SIG-M5 (cell line): Measurements from ENCODE around the gene SGSH.
A peak's percentile ranks its signal among the peaks of the same experiment; 100 is the strongest.

ENCODE experiments used
- DNase-seq: peaks from one replicate; lab custom pipeline; 2025; lab: John Stamatoyannopoulos, UW

The SGSH gene

DNA sequence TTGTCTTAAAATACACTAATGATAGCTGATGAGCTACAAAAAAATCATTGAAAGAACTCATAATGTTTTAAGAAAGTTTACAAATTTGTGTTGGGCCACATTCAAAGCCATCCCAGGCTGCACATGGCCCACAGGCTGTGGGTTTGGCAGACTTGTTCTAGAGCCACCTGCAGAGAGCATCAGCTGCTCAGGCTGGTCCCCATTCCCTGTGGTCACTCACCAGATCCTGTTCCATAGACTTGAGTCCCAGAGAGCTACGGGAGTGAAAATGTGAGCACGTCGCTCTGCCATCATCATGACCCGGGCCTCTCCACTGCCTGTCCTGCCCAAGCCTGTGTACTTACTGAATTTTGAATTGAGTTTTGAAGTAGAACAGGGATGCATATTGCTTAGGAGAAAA lies 7.0 kb upstream of the SGSH start:
- DNase-seq = no peak

GRCh38 chr17:80225230-80225629 lies 5.1 kb upstream of the SGSH start:
- no peak for DNase-seq

DNA sequence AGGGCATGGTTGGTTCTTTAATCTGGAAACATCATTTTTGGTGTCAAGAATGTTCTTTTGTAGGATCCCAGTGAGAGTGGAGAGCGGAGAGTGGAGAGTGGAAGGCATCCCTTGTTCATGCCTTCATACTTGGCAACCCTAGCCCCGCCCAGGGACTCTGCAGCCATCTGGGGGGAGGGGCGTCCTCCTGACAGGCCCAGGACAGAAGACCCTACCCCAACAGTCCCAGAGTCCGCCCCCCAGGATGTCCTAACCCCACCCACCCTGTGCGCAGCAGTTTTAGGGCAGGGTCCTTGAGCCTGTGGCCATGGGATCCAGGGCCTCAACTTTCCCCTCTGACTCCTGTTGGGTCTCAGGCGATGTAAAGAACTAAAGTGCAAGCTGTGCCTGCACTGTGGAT lies 4.5 kb upstream of the SGSH start:
- DNase-seq = no peak

GRCh38 chr17:80223838-80224497 lies 3.8 kb upstream of the SGSH start:
- no peak for DNase-seq

DNA sequence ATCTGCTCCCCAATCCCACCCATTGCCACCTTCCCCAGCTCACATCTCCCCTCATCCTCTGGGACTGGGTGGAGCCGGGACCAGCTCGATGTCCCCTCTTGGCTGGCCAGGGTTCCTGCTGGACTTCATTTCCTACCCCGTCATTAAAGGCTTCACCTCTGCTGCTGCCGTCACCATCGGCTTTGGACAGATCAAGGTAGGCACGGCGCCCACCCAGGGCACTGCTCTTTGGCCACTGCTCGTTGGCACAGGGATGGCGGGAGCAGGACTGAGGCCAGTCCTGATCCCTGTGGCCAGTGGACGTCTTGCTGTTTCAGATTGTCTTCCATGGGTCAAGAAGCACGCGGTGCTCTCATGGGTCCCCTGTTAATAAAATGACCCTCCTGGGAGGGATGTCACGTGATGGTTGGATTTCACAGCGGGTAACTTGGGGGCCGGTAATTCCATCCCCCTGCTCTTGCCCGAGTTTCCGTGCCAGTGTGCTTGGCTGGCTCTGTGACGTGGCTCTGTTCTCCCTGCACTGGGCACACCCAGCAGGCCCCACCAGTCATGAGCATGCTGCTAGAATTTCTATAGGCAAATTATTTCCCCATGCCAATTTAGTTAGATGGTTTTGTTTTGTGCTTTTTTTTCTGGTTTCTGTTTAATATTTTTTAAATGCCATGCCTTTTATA lies 3.1 kb upstream of the SGSH start:
- DNase-seq = no peak

GRCh38 chr17:80222376-80223141 lies 2.4 kb upstream of the SGSH start:
- no peak for DNase-seq

GRCh38 chr17:80221351-80222105 lies 1.4 kb upstream of the SGSH start:
- no peak for DNase-seq

DNA sequence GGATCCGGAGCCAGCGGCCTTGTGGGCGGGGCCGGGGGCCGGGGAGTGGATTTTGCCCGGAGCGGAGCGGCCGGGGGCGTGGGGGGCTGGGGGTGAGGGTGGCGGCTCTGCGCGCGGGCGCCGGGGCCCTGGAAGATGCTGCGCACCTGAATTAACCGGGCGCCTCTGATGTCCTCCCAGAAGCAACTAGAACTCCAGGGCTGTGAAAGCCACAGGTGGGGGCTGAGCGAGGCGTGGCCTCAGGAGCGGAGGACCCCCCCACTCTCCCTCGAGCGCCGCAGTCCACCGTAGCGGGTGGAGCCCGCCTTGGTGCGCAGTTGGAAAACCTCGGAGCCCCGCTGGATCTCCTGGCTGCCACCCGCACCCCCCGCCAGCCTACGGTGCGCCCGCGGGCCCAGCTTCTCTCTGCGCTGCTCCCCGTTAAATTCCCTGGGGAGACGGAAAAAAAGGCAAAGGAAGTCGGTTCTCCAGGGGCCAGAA lies 643 bp upstream of the SGSH start:
- no peak for DNase-seq

DNA sequence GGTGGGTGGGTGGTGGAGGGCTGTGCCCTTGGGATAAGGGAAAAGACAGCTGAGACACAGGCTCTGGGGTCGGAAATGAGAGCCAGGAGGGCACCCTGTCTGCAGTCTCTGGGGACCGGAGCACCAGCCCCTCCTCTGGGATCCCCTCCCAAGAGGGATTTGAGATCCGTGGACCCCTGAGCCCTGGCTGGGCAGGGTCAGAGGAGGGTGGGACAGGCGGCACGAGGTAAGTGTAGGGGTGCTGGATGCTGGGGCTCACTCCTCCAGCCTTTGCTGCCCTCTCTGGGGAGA lies 425 bp downstream of the SGSH start:
- DNase-seq = no peak

- DNase-seq = peak; percentile 48
Observed at GRCh38 chr17:80219013-80219762, 945 bp downstream of the SGSH start.

- no peak for DNase-seq
Observed at GRCh38 chr17:80218391-80218790, 1.7 kb downstream of the SGSH start.

GRCh38 chr17:80217703-80218362 lies 2.3 kb downstream of the SGSH start:
- no peak for DNase-seq

- no peak for DNase-seq
Observed at GRCh38 chr17:80216473-80217456, 3.4 kb downstream of the SGSH start.

- no peak for DNase-seq
Observed at GRCh38 chr17:80214878-80215210, 5.3 kb downstream of the SGSH start.

GRCh38 chr17:80214012-80214877 lies 5.9 kb downstream of the SGSH start:
- DNase-seq = no peak

GRCh38 chr17:80213643-80213975 lies 6.5 kb downstream of the SGSH start:
- DNase-seq = no peak

DNA sequence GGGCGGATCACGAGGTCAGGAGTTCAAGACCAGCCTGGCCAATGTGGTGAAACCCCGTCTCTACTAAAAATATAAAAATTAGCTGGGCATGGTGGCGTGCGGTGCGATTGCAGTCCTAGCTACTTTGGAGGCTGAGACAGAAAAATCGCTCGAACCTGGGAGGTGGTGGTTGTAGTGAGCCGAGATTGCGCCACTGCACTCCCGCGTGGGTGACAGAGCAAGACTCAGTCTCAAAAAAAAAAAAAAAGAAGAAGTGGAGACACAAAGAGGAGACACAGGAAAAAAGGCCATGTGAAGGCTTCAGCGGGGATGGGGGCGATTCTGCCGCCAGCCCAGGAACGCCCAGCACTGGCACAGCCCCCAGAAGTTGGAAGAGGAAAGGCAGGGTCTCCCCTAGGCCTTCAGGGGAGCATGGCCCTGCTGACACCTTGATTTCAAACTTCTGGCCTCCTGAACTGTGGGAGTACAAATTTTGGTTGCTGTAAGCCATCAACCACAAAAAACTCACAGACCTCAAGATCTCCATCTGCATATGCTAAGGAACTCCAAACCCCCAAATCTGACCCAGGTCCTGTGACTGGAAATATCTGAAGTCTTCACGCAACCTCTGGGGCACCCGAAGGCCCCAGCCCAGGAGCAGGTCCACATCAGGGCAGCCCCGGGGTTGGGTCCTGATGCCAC lies 7.0 kb downstream of the SGSH start:
- DNase-seq = peak; percentile 10

DNA sequence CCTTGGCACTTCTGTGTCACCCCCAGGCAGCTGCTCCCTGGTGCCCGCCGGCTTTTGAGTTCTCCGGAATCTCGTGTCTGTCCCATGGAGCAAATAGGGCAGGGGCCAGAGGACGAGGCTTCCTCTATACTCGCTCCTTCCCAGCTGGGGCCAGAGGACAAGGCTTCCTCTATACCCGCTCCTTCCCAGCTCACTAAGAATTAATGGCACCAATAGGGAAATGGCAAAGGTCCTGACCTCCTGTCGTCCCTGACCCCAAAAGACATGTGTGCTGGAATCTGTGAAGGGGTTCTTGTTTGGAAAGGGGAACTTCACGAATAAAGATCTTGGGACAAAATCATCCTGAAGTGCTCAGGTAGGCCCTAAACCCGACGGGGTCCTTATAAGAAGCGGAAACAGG lies 7.6 kb downstream of the SGSH start:
- no peak for DNase-seq

GRCh38 chr17:80212109-80212508 lies 8.0 kb downstream of the SGSH start:
- no peak for DNase-seq
